Spleen (tissue), 11 donors: ENCODE results near the gene C8G. TPM values are rescaled to one million over a fixed set of nuclear protein-coding genes. Genes with fewer than 3 reads are reported as not detected.

ENCODE experiments used
- DNase-seq: peaks from one replicate; pipeline ENCODE4 v3.0.0-alpha.2; 2020
- H3K27ac ChIP-seq, 8 donors: fragments of 200-600 bp; sonication (generic) in 7 of 8; 1 replicate in 4 of 8; 2 replicates in 4 of 8; pipeline versions ENCODE4 v1.5.0 to v1.8.0; 2016 to 2021; ENCODE audit warnings: inconsistent platforms in 4 of 8, mild to moderate bottlenecking in 4 of 8, moderate library complexity in 1 of 8
- H3K27me3 ChIP-seq, 7 donors: fragments of 200-600 bp; sonication (generic) in 6 of 7; replicated peaks in 1 of 7; 1 replicate in 4 of 7; 2 replicates in 3 of 7; pipeline versions ENCODE4 v1.5.0 to v1.8.0; 2016 to 2021; ENCODE audit warnings: inconsistent platforms in 3 of 7, mild to moderate bottlenecking in 1 of 7
- H3K36me3 ChIP-seq, 6 donors: fragments of 200-600 bp; sonication (generic) in 5 of 6; 1 replicate in 4 of 6; 2 replicates in 2 of 6; pipeline versions ENCODE4 v1.5.0 to v1.8.0; 2016 to 2021; ENCODE audit warnings: inconsistent platforms in 2 of 6
- H3K4me1 ChIP-seq, 6 donors: fragments of 200-600 bp; sonication (generic) in 5 of 6; 1 replicate in 3 of 6; 2 replicates in 3 of 6; pipeline versions ENCODE4 v1.5.0 to v1.8.0; 2016 to 2021; ENCODE audit warnings: inconsistent platforms in 3 of 6
- H3K4me3 ChIP-seq, 8 donors: fragments of 200-600 bp; sonication (generic) in 7 of 8; 1 replicate in 4 of 8; 2 replicates in 4 of 8; pipeline versions ENCODE4 v1.5.0 to v1.8.0; 2016 to 2021; ENCODE audit warnings: inconsistent platforms in 4 of 8, mild to moderate bottlenecking in 4 of 8, moderate library complexity in 2 of 8
- H3K9me3 ChIP-seq, 8 donors: fragments of 200-600 bp; sonication (generic) in 7 of 8; 1 replicate in 4 of 8; 2 replicates in 4 of 8; pipeline versions ENCODE4 v1.5.0 to v1.8.0; 2016 to 2021; ENCODE audit warnings: inconsistent platforms in 4 of 8
- POLR2A ChIP-seq, 3 donors: fragments of 450-650 bp; IDR thresholded peaks; one replicate each; pipeline ENCODE4 v1.5.1; 2017; ENCODE audit warnings: antibody characterized with exemption in 3 of 3, mild to moderate bottlenecking in 1 of 3
- POLR2AphosphoS5 ChIP-seq, 3 donors: sonication (generic); formaldehyde crosslinking; IDR thresholded peaks; one replicate each; pipeline ENCODE4 v1.5.1; 2017; ENCODE audit warnings: antibody characterized with exemption in 3 of 3
- WGBS, 5 donors: extraction: QIAGEN DNeasy Blood & Tissue Kit in 3 of 5; methylation state at CpG; one replicate each; pipeline versions ENCODE4 v1.1.5 to v1.1.7; 2013 to 2018; 5-methylcytosine and 5-hydroxymethylcytosine counted together
- intact Hi-C: fragments of 100-400 bp; cut with DNase I; formaldehyde crosslinking; loops from one replicate; pipeline ENCODE4 v1.15.0; 2023; ENCODE audit warnings: low total_unique reads
- polyA plus RNA-seq, 3 donors: library from polyadenylated mRNA; stranded (reverse); fragments of 200-250 nt; gene quantifications; one replicate each; pipeline ENCODE4 v1.2.1, GENCODE V29; 2013
- total RNA-seq, 7 donors: library from RNA; depleted of rRNA in 3 of 7; stranded (reverse); fragments of >200 nt in 3 of 7; fragmentation: NEBNext Ultra II Directional in 4 of 7; extraction: Animal tissue kit (Norgen Biotek cat#: 25700) in 4 of 7; gene quantifications; one replicate each; pipeline versions ENCODE4 v1.1.0 to v1.2.1, GENCODE V29; 2016 to 2021
- TF ChIP-seq, protein P1 (sequence below), 11 experiments: fragments of 200-600 bp in 7 of 11; fragments of 450-650 bp in 4 of 11; sonication (generic) in 4 of 11; IDR thresholded peaks in 8 of 11; conservative IDR thresholded peaks in 3 of 11; 1 replicate in 7 of 11; 2 replicates in 4 of 11; pipeline versions ENCODE4 v1.4.0 to v1.8.0; 2016 to 2021; ENCODE audit warnings: antibody characterized with exemption in 11 of 11, inconsistent platforms in 4 of 11, mild to moderate bottlenecking in 1 of 11
- donor health status: healthy with polysubstance abuse.
- donor health status: DM: no; HTN: no; CAD: no; lungs with moderate emphysema.
- donor health status: DM: no; HTN: no; CAD: no.
- donor health status: Bipolar disorder and iron deficiency.
- donor health status: healthy.
- donor health status: DM: no; HTN: no; CAD: no.
- donor health status: DM: yes; HTN: yes; CAD: no.

C8G gene
- total and polyA plus RNA-seq, 10 donors = 2.3 to 7.4 (median 3.7) TPM; not detected in 1

DNA sequence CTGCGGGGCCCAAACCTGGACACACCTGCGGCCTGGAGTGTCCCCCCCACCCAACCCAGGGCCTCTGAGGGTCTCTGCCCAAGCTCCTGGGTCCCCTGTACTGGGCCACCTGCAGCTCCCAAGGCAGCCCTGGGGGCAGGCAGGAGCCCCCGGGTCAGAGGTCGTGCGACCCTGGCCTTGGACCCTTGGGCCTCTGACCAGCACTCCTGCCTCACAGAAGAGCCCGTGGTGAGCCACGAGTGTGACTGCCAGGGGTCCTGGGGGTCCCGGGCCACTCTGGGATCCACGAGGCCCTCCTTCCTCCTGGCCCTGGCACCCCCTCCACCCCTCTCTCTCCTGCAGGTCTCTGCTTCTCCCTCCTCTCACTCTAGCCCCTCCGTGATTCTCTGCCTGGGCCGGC, 27.3 kb downstream of the C8G start:
- Histone ChIP-seq H3K36me3 (no peaks in the 10 kb centered on the region), H3K27me3 (peaks cover 0 to 20% (median under 1%) of the 10 kb centered on the region in 7 donors), H3K27ac (peak overlapping the region in 1 of 8 donors; percentile 84), H3K4me1 (peaks cover 19 to 69% (median 48%) of the 10 kb centered on the region in 6 donors), H3K4me3 (no peak overlapping the region), H3K9me3 (no peaks in the 10 kb centered on the region)
- DNase-seq = no peak
- no peak for TF ChIP-seq POLR2AphosphoS5 (IDR thresholded peaks at IDR 0.05)
- TF ChIP-seq POLR2A (IDR thresholded peaks at IDR 0.05) = no peak
- TF ChIP-seq, protein P1, sequence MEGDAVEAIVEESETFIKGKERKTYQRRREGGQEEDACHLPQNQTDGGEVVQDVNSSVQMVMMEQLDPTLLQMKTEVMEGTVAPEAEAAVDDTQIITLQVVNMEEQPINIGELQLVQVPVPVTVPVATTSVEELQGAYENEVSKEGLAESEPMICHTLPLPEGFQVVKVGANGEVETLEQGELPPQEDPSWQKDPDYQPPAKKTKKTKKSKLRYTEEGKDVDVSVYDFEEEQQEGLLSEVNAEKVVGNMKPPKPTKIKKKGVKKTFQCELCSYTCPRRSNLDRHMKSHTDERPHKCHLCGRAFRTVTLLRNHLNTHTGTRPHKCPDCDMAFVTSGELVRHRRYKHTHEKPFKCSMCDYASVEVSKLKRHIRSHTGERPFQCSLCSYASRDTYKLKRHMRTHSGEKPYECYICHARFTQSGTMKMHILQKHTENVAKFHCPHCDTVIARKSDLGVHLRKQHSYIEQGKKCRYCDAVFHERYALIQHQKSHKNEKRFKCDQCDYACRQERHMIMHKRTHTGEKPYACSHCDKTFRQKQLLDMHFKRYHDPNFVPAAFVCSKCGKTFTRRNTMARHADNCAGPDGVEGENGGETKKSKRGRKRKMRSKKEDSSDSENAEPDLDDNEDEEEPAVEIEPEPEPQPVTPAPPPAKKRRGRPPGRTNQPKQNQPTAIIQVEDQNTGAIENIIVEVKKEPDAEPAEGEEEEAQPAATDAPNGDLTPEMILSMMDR (IDR thresholded peaks at IDR 0.05 in 8 of 11, conservative IDR thresholded peaks at IDR 0.05 in 3 of 11) = no peak
- intact Hi-C loops = no loop called here
- WGBS, 5 donors = 70 to 83% (median 78%) methylated on average over 4 to 11 of the region's 11 CpGs

DNA sequence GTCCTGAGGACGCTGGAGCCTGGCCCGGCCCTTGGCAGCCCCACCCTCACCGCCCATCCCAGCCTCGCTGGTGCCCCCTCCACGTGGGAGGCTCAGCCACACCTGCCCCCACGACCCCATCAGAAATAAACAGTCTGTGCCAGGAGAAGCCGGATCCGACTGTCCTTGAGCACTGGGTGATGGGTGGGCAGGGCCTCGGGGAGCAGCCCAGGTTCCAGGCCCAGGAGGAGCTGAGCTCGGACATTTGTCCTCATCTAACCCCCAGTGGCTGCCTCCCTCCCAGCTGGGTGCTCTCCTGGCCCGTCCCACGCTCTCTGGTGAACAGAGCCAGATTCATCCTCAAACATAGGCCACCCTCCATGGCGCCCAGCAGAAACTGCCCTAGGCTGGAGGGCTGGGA, 27.7 kb downstream of the C8G start:
- WGBS, 5 donors = 58 to 68% (median 68%) methylated on average over 12 to 13 of the region's 13 CpGs
- intact Hi-C loops = no loop called here
- TF ChIP-seq POLR2AphosphoS5 (IDR thresholded peaks at IDR 0.05) (peak in 1 of 3 donors; percentile 20), POLR2A (IDR thresholded peaks at IDR 0.05) (no peak)
- TF ChIP-seq, protein P1 (IDR thresholded peaks at IDR 0.05 in 8 of 11, conservative IDR thresholded peaks at IDR 0.05 in 3 of 11) = no peak
- H3K4me1 ChIP-seq = peaks cover 19 to 73% (median 51%) of the 10 kb centered on the region in 6 donors
- H3K4me3 ChIP-seq = no peak overlapping the region
- H3K36me3 ChIP-seq = no peaks in the 10 kb centered on the region
- peaks cover 0 to 25% (median 5%) of the 10 kb centered on the region in 7 donors for H3K27me3 ChIP-seq
- peak overlapping the region in 5 of 8 donors; percentile 74 to 84 (median 79) for H3K27ac ChIP-seq
- no peak for DNase-seq
- no peaks in the 10 kb centered on the region for H3K9me3 ChIP-seq

DNA sequence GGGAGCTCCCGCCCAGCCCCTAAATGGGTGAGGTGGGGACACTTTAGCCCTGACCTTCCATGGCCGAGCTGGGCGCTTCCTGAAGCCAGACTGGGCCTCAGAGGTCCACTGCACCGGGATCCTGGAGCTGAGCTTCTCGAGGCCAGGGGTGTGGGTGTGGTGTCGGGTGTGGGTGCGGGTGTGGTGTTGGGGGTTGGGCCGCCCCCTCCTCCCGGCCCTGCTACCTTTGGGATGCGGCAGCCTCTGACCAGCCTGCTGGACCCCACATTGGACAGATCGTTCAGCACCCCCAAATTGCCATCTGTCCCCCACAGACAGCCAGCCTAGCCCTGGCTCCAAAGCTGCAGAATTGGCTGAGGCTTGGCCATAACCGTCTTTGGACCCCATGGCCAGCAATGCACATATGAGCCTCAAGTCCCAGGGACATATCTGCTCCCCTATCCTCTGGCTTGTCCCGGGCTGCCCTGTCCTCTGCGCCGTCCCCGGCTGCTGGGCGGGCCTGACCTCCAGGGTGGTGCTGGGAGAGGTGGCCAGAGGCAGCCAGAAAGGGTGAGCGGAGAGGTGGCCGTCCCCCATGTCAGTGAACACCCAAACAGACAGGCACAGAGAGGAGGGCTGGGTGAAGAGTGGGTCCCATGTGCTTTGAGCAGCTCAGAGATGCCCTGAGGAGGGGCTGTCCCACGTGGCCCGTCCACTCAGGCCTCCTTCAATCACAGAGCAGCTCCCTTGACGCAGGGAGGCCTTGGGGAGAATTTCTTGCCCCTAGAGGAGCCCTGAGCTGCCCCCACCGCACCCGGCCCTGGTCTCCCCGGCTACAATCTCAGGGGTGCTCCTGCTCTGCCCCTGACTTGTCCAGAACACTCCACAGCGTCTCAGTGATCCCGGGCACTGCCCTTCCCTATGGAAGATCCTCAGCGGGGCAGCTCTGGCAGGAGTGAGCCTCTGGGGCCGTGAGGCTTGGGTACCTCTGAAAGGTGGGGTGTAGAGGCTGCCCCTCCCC, 28.9 kb downstream of the C8G start:
- Histone ChIP-seq H3K4me1 (peaks cover 19 to 76% (median 55%) of the 10 kb centered on the region in 6 donors), H3K4me3 (no peak overlapping the region), H3K27ac (peak overlapping the region in 7 of 8 donors; percentile 27 to 84 (median 77)), H3K9me3 (no peaks in the 10 kb centered on the region), H3K27me3 (peaks cover 0 to 35% (median 9%) of the 10 kb centered on the region in 7 donors), H3K36me3 (no peaks in the 10 kb centered on the region)
- 69 to 87% (median 79%) methylated on average over 27 to 29 of the region's 29 CpGs for WGBS, 5 donors
- TF ChIP-seq POLR2A (IDR thresholded peaks at IDR 0.05) (no peak), POLR2AphosphoS5 (IDR thresholded peaks at IDR 0.05) (no peak)
- TF ChIP-seq, protein P1 (IDR thresholded peaks at IDR 0.05 in 8 of 11, conservative IDR thresholded peaks at IDR 0.05 in 3 of 11) = no peak
- intact Hi-C loops = no loop called here
- no peak for DNase-seq
